Fibroblast of villous mesenchyme (primary cell): Measurements from ENCODE around the gene DNAJB12. TPM values are rescaled to one million over a fixed set of nuclear protein-coding genes. Genes with fewer than 3 reads are reported as not detected.

Experiments
- DNase-seq: peaks from one replicate; pipeline ENCODE4 v3.0.0-alpha.2; 2010; ENCODE audit warnings: low read depth
- H3K4me3 ChIP-seq: 2 replicates; pipeline ENCODE4 v1.5.1; 2011; ENCODE audit warnings: low read depth, mild to moderate bottlenecking, low read length
- CTCF ChIP-seq: IDR thresholded peaks from 2 replicates; pipeline ENCODE4 v1.5.1; 2012; ENCODE audit warnings: low read depth, mild to moderate bottlenecking, low read length; ENCODE audit not compliant: insufficient read depth
- total RNA-seq: library from RNA; depleted of rRNA; stranded (reverse); fragments of >200 nt; gene quantifications from 2 replicates; pipeline ENCODE4 v1.2.3, GENCODE V29; 2012

Gene DNAJB12
- total RNA-seq, 1 donor: 32.8 TPM

GRCh38 chr10:72319416-72320254, 35.1 kb downstream of the DNAJB12 start:
- peak overlapping the region; percentile 51 for H3K4me3 ChIP-seq
- TF ChIP-seq CTCF: no peak
- peak; percentile 96 for DNase-seq

- no peak for TF ChIP-seq CTCF
- peak overlapping the region; percentile 51 for H3K4me3 ChIP-seq
- DNase-seq: peak; percentile 34
These were observed 36.1 kb downstream of the DNAJB12 start for GRCh38 chr10:72318418-72319262.

GRCh38 chr10:72316748-72317435, 37.8 kb downstream of the DNAJB12 start:
- no peak overlapping the region for H3K4me3 ChIP-seq
- TF ChIP-seq CTCF: no peak
- DNase-seq: no peak

- DNase-seq: no peak
- H3K4me3 ChIP-seq: no peak overlapping the region
- no peak for TF ChIP-seq CTCF
These were observed 38.4 kb downstream of the DNAJB12 start for GRCh38 chr10:72316386-72316700.

GRCh38 chr10:72315611-72316385, 38.9 kb downstream of the DNAJB12 start:
- no peak overlapping the region for H3K4me3 ChIP-seq
- no peak for TF ChIP-seq CTCF
- DNase-seq: peak; percentile 64

- no peak for DNase-seq
- TF ChIP-seq CTCF: no peak
- H3K4me3 ChIP-seq: no peak overlapping the region
These were observed 39.7 kb downstream of the DNAJB12 start for GRCh38 chr10:72315054-72315453.
